ENCODE data around the gene LRP11.

DNA sequence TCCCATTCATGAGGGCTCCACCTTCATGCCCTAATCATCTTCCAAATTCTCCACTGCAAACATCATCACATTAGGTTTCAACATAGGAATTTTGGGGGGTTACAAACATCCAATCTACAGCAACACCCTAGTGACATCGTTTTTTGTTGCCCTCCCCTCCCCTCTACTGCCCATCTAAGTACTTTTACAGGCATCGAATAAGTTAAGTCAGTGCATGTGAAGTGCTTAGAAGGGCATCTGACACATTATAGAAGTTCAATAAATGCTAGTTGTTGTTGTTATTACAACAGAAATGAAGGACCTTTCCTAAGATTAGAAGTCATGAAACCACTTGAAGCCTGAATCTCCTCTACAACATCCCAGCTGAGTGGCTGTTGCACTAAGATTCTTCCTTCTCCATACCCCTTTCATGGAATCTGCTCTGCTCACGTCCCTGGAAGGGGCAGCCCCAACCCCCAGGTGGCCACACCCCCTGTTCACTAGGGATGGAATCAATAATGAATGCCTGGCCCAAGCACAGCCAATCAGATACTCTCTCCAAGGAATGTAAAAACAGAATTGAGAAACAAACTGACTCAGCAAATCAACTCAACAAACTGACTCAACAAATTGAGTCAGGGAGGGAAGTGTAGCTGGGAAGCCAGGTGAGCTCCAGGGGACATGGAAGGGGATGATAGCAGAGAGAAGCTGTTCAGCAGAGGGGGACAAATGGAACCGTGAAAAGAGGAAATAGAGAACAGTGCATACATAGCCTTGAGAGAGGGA lies 3.9 kb upstream of the LRP11 start:
- TF ChIP-seq EZH2 (optimal IDR thresholded peaks at IDR 0.05; ENCODE audit: low read depth, low read length) (no peak), EZH2phosphoT487 (IDR thresholded peaks at IDR 0.05; ENCODE audit: low read length) (no peak)
- TF ChIP-seq, protein P1, sequence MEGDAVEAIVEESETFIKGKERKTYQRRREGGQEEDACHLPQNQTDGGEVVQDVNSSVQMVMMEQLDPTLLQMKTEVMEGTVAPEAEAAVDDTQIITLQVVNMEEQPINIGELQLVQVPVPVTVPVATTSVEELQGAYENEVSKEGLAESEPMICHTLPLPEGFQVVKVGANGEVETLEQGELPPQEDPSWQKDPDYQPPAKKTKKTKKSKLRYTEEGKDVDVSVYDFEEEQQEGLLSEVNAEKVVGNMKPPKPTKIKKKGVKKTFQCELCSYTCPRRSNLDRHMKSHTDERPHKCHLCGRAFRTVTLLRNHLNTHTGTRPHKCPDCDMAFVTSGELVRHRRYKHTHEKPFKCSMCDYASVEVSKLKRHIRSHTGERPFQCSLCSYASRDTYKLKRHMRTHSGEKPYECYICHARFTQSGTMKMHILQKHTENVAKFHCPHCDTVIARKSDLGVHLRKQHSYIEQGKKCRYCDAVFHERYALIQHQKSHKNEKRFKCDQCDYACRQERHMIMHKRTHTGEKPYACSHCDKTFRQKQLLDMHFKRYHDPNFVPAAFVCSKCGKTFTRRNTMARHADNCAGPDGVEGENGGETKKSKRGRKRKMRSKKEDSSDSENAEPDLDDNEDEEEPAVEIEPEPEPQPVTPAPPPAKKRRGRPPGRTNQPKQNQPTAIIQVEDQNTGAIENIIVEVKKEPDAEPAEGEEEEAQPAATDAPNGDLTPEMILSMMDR (IDR thresholded peaks at IDR 0.05; ENCODE audit: low read length) = no peak

All from MM.1S (cell line).